Muscle of back (tissue), 11 donors: ENCODE results near the gene PCDHA1. TPM values are rescaled to one million over a fixed set of nuclear protein-coding genes. Genes with fewer than 3 reads are reported as not detected.

ENCODE experiments used
- DNase-seq, 3 donors: peaks; one replicate each; pipeline versions ENCODE4 v3.0.0 to v3.0.0-alpha.2; 2013
- polyA plus RNA-seq, 10 donors: library from polyadenylated mRNA; unstranded; fragments of 120-200 nt; gene quantifications; one replicate each; pipeline ENCODE4 v1.2.1, GENCODE V29; 2013; ENCODE audit not compliant: insufficient read length in 10 of 10

PCDHA1 gene
- polyA plus RNA-seq, 10 donors: 0.05 to 0.11 (median 0.06) TPM; not detected in 6

DNA sequence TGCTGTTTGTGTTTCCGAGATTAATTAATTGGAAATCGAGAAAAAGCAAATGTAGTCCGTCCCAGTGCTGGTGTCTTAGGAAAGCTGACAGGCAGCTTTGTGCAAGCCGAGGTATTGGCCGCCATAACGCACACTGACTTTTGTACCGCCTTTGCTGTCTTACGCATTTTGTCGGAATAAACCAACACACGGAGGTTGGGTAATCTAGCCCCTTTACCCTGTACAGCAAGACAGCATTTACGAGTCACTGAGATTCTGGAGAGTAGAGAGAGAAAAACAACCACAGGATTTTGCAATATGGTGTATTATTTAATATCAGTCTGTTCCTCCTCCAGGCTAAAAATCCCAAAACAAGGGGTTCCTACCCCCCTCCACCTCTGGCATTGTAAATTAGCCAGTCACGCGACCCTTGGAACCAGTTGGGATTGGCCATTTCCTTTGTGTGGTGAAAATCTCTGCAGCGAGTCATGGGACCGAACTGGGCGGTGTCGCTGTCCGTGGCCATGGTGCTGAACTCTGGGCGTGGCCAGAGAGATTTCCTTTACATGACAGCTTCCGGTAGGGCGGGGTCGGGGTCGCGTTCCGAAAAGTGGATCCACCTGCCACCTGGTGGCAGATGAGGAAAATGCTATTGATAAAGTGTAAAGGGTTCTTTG lies 255.0 kb downstream of the PCDHA1 start:
- peak; percentile 72 to 92 (median 86) for DNase-seq

DNA sequence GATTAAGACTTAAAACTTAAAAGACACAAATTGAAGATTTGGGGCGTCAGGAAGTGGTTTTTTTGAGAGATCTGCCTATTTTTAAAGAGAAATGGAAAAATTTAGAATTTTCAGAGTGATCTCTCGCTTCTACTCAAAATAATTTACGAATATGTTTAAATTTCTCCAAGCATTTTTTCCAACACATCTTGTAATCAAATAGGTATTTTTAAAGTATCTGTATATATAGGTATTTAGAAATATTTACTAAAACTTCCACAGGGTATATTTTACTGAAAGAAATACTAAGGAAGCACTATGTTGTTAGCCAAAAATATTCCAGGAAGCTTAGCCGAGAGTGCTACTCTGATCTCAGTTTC lies 255.5 kb downstream of the PCDHA1 start:
- no peak for DNase-seq

DNA sequence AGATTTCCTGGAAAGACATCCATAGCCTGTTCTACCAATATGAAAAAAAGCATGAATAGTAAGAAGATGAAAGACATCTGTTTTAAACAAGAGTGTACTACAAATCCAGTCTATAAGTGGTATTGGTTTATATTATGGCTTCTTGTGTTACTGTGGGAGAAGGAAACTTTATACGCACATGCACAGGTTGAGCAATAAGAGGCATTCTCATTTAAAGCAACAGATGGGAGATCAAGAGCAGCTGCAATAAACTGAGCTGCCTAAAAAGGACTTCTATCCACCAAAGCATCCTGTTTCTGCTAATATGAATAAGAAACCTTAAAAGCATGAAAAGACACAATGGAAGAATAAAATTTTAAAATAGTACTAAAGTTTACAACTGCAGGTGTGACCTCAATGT lies 256.6 kb downstream of the PCDHA1 start:
- DNase-seq: no peak

DNA sequence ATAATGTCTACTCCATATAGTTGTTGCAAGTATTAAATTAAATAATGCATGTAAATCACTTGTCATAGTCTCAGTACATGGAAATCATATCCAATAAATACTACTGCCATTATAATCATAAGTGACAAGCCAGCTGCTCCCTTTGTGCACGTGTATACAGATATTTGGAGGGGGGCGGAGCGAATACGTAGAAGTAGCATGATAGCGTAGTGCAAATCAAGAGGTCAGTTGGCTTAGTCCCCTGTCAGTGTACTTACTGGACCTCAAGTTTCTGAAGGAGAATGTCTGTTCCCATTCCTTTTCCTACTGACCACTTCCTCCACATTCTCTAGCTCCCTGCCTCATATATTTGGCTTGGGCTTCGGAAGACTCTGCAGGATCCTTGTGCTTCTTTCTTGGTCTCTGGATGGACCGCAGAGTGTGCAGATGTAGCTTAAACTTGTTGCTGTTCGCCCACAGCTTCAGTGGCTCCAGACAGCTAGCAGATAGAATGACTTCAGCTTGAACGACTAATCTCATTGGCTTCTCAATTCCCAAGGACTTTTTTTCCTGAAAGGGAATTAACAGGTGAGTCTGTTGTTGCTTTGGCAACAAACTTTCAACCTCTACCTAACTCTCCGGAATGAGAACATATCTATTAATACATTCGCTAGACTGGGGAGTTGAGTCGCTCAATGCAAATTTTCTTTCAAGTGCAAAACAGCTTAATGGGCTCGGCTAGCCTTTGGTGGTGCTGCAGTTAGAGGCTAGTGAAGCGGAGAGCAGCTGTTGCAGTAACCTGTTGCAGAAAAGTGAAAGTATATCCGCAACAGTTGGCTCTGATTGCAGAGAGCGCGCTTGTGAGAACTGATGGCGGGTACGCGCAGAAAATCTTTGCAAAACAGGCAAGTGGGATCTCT lies 264.9 kb downstream of the PCDHA1 start, which contains the start of gene PCDHB1:
PCDHB1 (plus strand) TSS at position 753 of the 899 bp plus-strand sequence; CDS start at position 850, 97 bp downstream.
- peak in 1 of 3 donors; percentile 16 for DNase-seq

DNA sequence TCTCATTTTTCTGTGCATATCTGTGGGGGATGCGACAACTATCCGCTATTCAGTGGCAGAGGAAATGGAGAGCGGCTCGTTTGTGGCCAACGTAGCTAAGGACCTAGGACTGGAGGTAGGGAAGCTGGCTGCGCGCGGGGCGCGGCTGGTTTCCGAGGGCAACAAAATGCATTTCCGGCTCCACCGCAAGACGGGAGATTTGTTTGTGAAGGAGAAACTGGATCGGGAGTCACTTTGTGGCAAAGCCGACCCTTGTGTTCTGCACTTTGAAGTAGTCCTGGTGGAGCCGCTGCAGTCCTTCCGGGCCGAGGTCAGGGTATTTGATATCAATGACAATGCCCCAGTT lies 265.6 kb downstream of the PCDHA1 start:
- DNase-seq: no peak

Other genes starting within 250 kb of the PCDHA1 start
- 10 to 100 TPM in 2 of 10 donors, 1 to 10 TPM in 8; 6.2 to 13.0 (median 8.0) TPM for gene EIF4EBP3, start 238.5 kb upstream of the PCDHA1 start, polyA plus RNA-seq
- gene SRA1, start 228.7 kb upstream of the PCDHA1 start, polyA plus RNA-seq: 10 to 100 TPM; 18.0 to 27.5 (median 21.6) TPM
- 10 to 100 TPM; 14.4 to 43.7 (median 20.7) TPM for gene APBB3, start 221.5 kb upstream of the PCDHA1 start, polyA plus RNA-seq
- 10 to 100 TPM; 52.1 to 67.8 (median 54.6) TPM for gene SLC35A4, start 221.3 kb upstream of the PCDHA1 start, polyA plus RNA-seq
- 10 to 100 TPM; 15.2 to 38.2 (median 24.1) TPM for gene CD14, start 153.0 kb upstream of the PCDHA1 start, polyA plus RNA-seq
- 10 to 100 TPM in 2 of 10 donors, 1 to 10 TPM in 8; 5.2 to 12.4 (median 8.1) TPM for gene TMCO6, start 146.7 kb upstream of the PCDHA1 start, polyA plus RNA-seq
- gene NDUFA2, start 138.5 kb upstream of the PCDHA1 start, polyA plus RNA-seq: 10 to 100 TPM; 41.3 to 75.2 (median 56.1) TPM
- gene IK, start 138.3 kb upstream of the PCDHA1 start, polyA plus RNA-seq: 100 to 1,000 TPM in 2 of 10 donors, 10 to 100 TPM in 8; 81.5 to 114 (median 94.1) TPM
- 10 to 100 TPM; 10.9 to 16.2 (median 12.8) TPM for gene WDR55, start 121.2 kb upstream of the PCDHA1 start, polyA plus RNA-seq
- gene DND1, start 112.6 kb upstream of the PCDHA1 start, polyA plus RNA-seq: under 1 TPM in 3 of 10 donors, not detected in 7; 0.16 to 0.92 (median 0.24) TPM
- gene HARS1, start 94.8 kb upstream of the PCDHA1 start, polyA plus RNA-seq: 10 to 100 TPM; 42.2 to 53.9 (median 48.9) TPM
- gene HARS2, start 94.7 kb upstream of the PCDHA1 start, polyA plus RNA-seq: 10 to 100 TPM; 20.5 to 35.9 (median 25.3) TPM
- 10 to 100 TPM; 72.9 to 93.3 (median 78.7) TPM for gene ZMAT2, start 85.7 kb upstream of the PCDHA1 start, polyA plus RNA-seq
- gene PCDHA2, start 8.7 kb downstream of the PCDHA1 start, polyA plus RNA-seq: under 1 TPM in 8 of 10 donors, not detected in 2; 0.04 to 0.22 (median 0.10) TPM
- gene PCDHA3, start 14.9 kb downstream of the PCDHA1 start, polyA plus RNA-seq: under 1 TPM; 0.06 to 0.31 (median 0.23) TPM
- gene PCDHA4, start 20.9 kb downstream of the PCDHA1 start, polyA plus RNA-seq: under 1 TPM; 0.04 to 0.39 (median 0.18) TPM
- gene PCDHA5, start 35.5 kb downstream of the PCDHA1 start, polyA plus RNA-seq: under 1 TPM in 2 of 10 donors, not detected in 8; 0.04 to 0.07 TPM
- gene PCDHA6, start 41.8 kb downstream of the PCDHA1 start, polyA plus RNA-seq: under 1 TPM in 9 of 10 donors, not detected in 1; 0.08 to 0.20 (median 0.16) TPM
- gene PCDHA7, start 48.1 kb downstream of the PCDHA1 start, polyA plus RNA-seq: under 1 TPM; 0.05 to 0.35 (median 0.13) TPM
- gene PCDHA8, start 55.0 kb downstream of the PCDHA1 start, polyA plus RNA-seq: under 1 TPM in 6 of 10 donors, not detected in 4; 0.07 to 0.11 (median 0.09) TPM
- under 1 TPM in 5 of 10 donors, not detected in 5; 0.04 to 0.07 (median 0.06) TPM for gene PCDHA9, start 62.2 kb downstream of the PCDHA1 start, polyA plus RNA-seq
- under 1 TPM; 0.07 to 0.29 (median 0.17) TPM for gene PCDHA10, start 69.8 kb downstream of the PCDHA1 start, polyA plus RNA-seq
- gene PCDHA11, start 82.8 kb downstream of the PCDHA1 start, polyA plus RNA-seq: under 1 TPM in 7 of 10 donors, not detected in 3; 0.03 to 0.61 (median 0.05) TPM
- gene PCDHA12, start 89.2 kb downstream of the PCDHA1 start, polyA plus RNA-seq: under 1 TPM in 6 of 10 donors, not detected in 4; 0.04 to 0.16 (median 0.07) TPM
- under 1 TPM in 5 of 10 donors, not detected in 5; 0.04 to 0.22 (median 0.12) TPM for gene PCDHA13, start 96.0 kb downstream of the PCDHA1 start, polyA plus RNA-seq
- gene PCDHAC1, start 140.2 kb downstream of the PCDHA1 start, polyA plus RNA-seq: under 1 TPM in 9 of 10 donors, not detected in 1; 0.07 to 0.38 (median 0.12) TPM
- 1 to 10 TPM in 6 of 10 donors, under 1 TPM in 4; 0.67 to 5.8 (median 1.4) TPM for gene PCDHAC2, start 180.3 kb downstream of the PCDHA1 start, polyA plus RNA-seq